ENCODE measurements around the gene MAPK10.
A peak's percentile ranks its signal among the peaks of the same experiment; 100 is the strongest.

MAPK10 gene

GRCh38 chr4:86359944-86360478, at the start of gene MAPK10:
TSS of gene MAPK10 (minus strand) at chr4:86360053.
- DNase-seq = no peak

- DNase-seq = no peak
These were observed 43.7 kb upstream of the MAPK10 start for GRCh38 chr4:86403575-86403974.

- no peak for DNase-seq
These were observed 42.0 kb upstream of the MAPK10 start for GRCh38 chr4:86401826-86402225.

GRCh38 chr4:86400216-86400615, 40.4 kb upstream of the MAPK10 start:
- no peak for DNase-seq

GRCh38 chr4:86398187-86398586, 38.3 kb upstream of the MAPK10 start:
- DNase-seq = no peak

GRCh38 chr4:86393749-86394148, 33.9 kb upstream of the MAPK10 start:
- no peak for DNase-seq

GRCh38 chr4:86389664-86390063, 29.8 kb upstream of the MAPK10 start:
- DNase-seq = peak; percentile 27

- DNase-seq = no peak
These were observed 28.4 kb upstream of the MAPK10 start for GRCh38 chr4:86388252-86388651.

GRCh38 chr4:86386817-86387415, 27.1 kb upstream of the MAPK10 start:
- no peak for DNase-seq

GRCh38 chr4:86386201-86386600, 26.3 kb upstream of the MAPK10 start:
- DNase-seq = no peak

- no peak for DNase-seq
These were observed 21.6 kb upstream of the MAPK10 start for GRCh38 chr4:86381431-86381830.

GRCh38 chr4:86380181-86380724, 20.4 kb upstream of the MAPK10 start:
- no peak for DNase-seq

GRCh38 chr4:86376850-86377249, 17.0 kb upstream of the MAPK10 start:
- no peak for DNase-seq

GRCh38 chr4:86368433-86368832, 8.6 kb upstream of the MAPK10 start:
- no peak for DNase-seq

- no peak for DNase-seq
These were observed 7.7 kb upstream of the MAPK10 start for GRCh38 chr4:86367577-86367976.

GRCh38 chr4:86366920-86367319, 7.1 kb upstream of the MAPK10 start:
- no peak for DNase-seq

- no peak for DNase-seq
These were observed 2.7 kb upstream of the MAPK10 start for GRCh38 chr4:86362510-86362909.

- DNase-seq = no peak
These were observed 1.6 kb downstream of the MAPK10 start for GRCh38 chr4:86358257-86358656.

- DNase-seq = no peak
These were observed 2.2 kb downstream of the MAPK10 start for GRCh38 chr4:86357608-86358007.

GRCh38 chr4:86356425-86357210, 3.2 kb downstream of the MAPK10 start:
- DNase-seq = no peak

- DNase-seq = no peak
These were observed 5.5 kb downstream of the MAPK10 start for GRCh38 chr4:86354390-86354789.

GRCh38 chr4:86346320-86346719, 13.5 kb downstream of the MAPK10 start:
- DNase-seq = no peak

GRCh38 chr4:86344127-86344526, 15.7 kb downstream of the MAPK10 start:
- no peak for DNase-seq

GRCh38 chr4:86338989-86339388, 20.9 kb downstream of the MAPK10 start:
- no peak for DNase-seq
